HG02885 (cell line): ENCODE data around the gene CLEC10A.
"Not testable (repeated sequence)": the region's sequence is repeated elsewhere in the genome, so short reads cannot be mapped to it uniquely, and the experiment has no call there.

Experiments used
- ATAC-seq: cut with Tn5 transposase; IDR thresholded peaks from one replicate; pipeline ENCODE4 v1.9.1; 2021; ENCODE audit warnings: mild to moderate bottlenecking; ENCODE audit not compliant: unreplicated experiment, poor library complexity

The CLEC10A gene

DNA sequence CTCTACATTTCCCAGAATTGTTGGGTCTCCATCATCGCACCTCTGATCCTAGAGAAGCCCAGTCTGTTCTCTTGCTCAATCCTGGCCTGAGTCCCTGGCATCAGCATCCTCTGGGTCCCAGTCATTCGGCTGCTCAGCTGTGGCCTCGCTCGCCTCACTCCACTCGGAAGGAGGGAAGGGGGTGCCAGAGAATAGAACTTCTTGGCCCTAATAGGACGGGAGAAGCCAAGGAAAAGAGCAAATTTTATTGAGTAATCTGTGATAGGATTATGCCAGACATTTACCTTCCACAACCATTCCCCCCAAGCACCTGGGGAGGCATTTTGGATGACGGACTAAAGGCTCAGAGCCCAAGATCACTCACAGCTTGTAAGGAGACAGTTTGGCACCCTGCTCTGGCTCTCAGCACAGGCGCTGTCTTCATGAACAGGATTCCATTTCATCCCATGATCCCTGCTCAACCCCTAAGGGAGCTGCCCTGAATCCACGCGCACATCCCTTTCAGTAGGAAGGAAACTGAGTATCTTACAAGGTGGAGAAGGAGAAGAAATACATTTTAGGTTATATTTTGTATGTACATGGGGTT lies 498 bp upstream of the CLEC10A start:
- no peak for ATAC-seq

DNA sequence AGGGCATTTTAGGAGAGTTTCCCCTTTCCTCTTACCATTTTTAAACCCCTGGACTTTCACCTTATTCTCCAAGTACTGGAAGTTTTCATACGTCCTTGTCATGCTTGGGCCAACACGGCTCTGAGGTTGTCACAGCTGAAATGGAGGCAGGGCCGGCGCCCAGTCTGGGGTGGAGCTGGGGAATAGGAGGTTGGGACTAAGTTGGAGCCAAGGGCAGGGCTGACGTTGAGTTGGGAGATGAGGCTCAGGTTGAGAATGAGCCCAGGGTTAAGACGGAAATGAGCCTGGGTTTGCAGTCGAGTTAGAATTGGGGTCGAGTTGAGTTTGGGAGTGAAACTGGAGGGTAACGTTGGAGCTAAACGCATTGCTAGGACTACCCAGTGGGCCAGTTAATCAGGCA lies 1.3 kb downstream of the CLEC10A start:
- no peak for ATAC-seq

DNA sequence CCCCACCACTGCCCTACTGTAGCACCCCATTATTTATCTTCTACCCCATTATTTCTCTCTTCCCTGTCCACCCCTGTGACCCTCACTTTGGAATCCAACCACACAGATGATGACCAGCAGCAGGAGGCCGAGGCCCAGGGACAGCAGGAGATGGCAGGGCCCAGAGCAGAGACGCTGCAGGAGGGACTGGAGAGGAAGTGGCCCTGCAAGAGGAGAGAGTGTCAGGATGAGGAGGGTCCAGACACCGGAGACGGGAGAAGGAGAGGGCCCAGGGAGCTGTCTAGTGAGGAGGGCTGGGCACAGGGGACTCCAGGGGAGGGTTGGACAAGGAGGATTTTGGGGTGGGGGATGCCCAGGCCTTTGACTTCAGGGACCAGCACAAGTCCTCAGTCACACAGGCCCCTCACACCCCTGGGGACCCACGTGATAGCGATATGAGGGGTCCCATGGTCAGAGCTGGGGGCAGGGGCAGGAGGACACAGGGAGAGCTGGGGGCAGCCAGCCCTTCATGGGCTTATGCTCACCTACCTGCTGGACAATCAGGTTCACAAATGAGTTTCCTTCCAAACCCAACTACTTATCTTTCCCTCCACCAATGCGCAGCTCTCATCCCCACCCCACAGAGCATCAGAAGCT lies 2.0 kb downstream of the CLEC10A start:
- ATAC-seq, result no peak

DNA sequence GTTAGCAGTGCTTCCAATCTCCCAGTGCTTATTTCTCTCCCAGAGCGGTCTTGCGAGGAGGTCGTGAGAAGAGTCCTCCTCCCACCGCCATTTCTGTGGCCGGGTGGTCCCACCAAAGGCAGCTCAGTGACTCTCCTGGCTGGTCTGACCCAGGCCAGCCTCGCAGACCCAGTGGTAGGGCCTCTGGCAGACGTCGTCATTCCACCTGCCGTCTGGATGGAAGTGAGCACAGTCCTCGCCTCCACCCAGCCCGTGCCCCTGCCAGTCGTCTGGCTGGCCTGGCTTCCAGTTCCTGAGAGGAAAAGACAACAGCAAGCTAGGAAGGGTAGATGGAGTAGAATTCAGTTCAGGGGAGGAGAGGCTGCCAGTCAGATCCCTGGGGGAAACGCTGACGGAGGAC lies 5.1 kb downstream of the CLEC10A start:
- no peak for ATAC-seq

DNA sequence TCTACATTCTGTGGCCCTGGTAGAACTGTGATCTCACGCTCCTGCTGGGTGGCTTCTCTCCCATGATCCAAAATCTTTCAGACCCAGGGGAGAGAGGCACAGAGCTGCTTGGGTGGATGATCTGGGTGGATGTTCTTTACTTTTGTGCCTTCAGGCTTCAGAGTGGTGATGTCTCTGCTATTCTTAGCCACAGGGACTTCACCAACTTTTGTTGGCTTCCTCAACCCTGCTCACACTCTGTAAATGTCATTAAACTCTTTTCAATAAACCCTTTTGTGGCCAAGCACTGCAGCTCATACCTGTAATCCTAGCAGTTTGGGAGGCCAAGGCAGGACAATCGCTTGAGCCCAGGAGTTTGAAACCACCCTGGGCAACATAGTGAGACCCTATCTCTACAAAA lies 7.6 kb downstream of the CLEC10A start:
- ATAC-seq, result no peak

DNA sequence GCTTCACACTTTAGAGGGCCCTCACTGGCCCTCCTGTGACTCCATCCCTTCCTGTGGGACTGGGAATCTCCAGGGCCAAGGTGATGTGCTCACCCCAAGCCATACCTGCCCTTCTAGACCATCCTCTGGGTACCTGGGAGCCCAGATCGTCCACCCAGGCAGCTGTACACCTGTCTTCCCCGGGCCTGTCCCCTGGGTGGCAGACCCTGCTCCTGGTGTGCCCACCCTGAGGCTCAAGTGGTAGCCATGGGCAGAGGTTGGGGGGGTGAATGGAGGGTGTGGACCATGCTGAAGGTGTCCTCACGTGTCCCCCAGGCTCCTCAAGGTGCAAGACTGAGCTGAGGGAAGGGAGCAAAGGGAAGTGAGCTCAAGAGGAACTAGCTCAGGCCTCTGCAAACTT lies 9.3 kb downstream of the CLEC10A start:
- ATAC-seq, result no peak

DNA sequence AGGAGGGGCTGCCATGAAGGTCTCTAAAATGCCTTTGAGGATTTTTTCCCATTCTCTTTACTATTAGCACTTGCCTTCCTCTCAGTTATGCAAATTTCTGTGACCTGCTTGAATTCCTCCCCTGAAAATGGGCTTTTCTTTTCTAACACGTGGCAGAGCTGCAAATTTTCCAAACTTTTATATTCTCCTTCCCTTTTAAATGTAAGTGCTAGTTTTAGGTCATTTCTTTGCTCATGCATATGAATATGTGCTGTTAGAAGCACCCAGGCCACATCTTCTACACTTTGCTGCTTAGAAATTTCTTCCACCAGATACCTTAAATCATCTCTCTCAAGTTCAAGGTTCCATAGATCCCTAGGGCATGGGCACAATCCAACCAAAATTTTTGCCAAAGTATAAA lies 11.8 kb downstream of the CLEC10A start:
- ATAC-seq, result no peak

DNA sequence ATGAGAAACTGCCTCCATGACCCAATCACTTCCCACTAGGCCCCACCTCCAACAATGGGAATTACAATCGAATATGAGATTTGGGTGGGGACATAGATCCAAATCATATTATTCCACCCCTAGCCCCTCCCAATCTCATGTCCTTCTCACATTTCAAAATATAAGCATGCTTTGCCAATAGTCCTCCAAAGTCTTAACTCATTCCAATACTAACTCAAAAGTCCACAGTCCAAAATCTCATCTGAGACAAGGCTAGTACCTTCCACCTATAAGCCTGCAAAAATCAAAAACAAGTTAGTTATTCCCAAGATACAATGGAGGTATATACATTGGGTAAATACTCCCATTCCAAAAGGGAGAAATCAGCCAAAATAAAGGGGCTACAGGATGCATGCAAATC lies 12.9 kb downstream of the CLEC10A start:
- no peak for ATAC-seq

DNA sequence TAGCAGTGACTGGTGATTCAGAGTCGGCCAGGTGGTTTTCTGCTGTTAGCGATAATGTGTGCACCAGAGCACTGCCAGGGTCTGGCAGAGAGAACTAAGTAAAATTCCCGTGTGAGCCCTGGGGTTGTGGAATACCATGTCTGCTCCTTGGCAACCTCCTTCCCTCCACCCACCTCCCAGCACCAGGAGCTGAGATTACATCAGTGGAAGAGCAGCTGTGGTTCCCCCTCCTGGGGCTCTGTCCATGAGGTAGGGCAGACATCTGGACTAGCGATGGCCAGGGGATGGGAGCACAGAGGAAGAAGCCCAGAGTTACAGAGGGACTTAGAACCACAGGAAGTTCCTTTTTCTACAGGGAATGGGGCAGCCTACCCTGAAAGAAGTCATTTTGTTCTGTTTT lies 15.8 kb downstream of the CLEC10A start:
- no peak for ATAC-seq

DNA sequence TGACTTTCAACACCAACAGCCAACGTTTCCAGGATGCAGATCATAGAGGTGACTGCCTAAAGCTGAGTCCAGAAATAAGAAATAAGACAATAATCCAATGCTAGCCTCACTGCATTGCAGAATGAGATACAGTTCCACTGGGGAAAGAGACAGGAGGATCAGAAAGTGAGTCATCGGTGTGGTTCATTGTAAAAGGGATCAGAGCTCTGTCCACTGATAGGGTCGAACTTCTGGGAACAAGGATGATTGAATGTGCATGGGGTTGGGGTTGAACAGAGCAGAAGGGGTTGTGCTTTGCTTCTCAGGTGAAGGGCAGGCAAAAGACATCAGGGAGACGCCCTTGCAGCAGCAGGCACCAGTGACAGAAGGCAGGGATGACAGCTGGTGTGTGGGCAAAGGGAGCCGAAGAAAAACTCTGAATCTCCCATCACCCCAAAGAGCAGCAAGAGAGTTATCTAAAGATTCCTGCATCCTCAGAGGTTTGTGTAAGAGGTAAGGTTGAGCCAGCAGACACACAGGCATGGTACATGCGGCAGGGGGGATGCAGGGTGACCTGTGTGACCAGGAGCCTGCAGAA lies 16.4 kb downstream of the CLEC10A start:
- no peak for ATAC-seq

DNA sequence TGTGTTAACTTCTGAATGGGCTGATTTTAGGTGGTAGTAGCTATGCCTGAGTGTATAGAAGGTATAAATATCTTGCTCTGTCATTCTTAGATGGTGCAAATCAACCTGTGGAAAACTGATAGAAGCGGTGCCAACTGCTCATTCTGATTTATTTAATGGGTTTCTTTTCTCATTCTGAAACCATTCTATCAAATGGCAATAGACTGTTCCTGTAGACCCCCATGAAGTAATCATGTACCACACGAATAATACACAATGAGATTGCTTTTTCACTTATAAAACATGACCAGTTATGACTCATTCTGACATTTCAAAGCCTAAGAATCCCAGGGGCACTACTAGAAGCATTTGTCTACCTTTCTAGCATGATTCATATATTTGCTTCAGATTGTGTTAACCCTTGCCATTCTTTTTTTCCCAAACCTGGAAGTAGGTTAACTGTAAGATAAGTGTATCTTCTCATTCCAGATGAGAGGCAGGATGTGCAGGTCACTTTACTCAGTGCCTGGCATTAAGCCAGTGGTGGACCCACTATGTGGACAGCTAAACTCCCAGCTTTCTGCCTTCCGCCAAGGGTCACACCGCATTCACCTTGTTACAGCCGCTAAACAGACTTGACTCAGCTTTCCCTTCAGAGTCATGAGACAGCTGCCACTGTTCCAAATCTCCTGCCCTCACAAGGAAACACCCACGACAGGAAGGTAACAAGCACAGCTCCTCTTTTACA lies 19.7 kb downstream of the CLEC10A start:
- ATAC-seq, result no peak

DNA sequence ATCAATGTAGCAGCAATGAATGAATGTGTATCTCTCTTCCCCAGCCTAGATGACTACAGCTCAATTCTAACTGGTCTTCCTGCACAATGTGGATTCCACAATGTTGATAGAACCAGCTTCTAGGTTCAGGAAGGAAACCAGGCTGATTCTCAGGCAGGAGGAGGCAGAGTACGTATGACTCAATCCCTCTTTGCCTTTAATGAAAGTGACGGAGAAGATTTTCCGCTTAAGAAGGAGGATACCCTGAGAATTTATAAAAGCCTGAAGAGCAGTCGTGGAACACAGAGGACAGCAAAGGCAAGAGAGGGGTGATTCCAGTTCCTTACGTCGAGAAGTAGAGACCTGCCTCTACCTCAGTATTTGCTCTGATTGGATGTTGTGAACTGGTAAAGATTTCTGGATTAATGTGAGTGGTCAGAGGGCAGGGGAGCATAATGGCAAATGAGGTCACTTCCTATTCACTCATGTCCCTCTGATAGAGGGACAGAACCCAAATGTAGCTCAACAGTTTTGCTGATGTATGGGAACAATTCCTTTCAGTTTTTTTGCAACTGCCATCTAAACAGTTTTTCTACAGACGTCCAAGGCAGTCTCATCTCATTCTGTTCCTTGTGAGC lies 21.1 kb downstream of the CLEC10A start:
- no peak for ATAC-seq

DNA sequence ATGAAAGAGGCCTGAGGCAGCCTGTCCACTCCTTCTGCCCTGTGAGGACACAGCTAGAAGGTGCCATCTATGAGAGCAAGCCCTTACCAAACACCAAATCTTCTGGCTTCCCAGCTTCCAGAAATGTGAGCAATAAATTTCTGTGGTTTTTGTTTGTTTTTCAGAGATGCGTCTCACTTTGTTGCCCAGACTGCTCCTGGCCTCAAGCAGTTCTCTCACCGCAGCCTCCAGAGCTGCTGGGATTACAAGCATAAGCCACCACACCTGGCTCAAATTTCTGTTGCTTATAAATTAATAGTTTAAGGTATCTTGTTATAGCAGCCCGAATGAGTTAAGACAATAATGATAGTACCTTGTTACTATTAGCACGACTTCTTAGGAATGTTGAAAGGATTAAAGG lies 23.7 kb downstream of the CLEC10A start:
- no peak for ATAC-seq

DNA sequence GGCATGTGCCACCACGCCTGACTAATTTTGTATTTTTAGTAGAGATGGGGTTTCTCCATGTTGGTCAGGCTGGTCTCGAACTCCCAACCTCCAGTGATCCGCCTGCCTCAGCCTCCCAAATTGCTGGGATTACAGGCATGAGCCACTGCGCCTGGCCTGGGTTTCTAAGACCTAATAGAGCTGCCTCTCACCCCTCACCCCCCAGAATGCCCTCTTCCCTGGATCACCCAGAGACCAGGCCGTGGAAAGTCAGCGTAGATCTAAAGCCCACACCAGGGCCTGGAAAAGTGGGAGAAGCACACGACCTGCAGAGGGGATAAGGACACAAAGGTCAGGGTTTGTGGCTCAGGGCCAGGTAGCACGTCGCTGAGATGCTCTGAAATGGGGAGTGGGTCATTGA lies 29.5 kb downstream of the CLEC10A start:
- ATAC-seq, result not testable (repeated sequence)

DNA sequence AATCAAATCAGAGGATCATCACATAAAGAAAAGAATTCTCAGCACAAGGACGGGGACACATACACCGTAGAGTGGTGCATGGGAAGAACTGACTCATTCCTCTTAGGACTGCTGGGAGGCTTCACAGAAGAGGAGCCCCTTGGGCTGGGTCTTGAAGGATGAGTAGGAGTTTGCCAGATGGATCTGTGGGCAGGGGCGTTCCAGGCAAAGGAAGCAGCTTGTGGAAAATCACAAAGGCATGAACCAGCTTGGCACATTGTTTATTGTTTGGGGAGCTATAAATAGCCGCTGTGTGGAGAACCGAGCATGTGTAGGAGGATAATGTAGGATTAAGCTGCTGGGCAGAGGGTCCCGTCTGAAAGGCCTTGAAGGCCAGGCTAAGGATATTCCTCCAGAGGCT lies 31.1 kb downstream of the CLEC10A start:
- no peak for ATAC-seq

DNA sequence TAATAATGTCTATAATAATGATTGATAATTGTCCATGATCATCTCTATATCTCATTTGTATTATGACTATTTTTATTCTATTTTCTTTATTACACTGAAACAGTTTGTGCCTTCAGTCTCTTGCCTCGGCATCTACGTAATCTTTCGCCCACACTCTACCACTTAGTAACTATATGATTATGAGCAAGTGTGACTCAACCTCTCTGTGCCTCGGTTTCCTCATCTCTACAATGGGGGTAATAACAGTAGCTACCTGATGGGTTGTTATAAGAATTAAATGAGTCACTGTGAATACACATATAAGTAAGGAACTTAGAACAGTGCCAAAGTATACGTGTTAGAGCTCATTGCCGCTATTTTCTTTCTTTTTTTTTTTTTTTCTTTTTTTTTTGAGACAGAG lies 32.5 kb downstream of the CLEC10A start:
- no peak for ATAC-seq

DNA sequence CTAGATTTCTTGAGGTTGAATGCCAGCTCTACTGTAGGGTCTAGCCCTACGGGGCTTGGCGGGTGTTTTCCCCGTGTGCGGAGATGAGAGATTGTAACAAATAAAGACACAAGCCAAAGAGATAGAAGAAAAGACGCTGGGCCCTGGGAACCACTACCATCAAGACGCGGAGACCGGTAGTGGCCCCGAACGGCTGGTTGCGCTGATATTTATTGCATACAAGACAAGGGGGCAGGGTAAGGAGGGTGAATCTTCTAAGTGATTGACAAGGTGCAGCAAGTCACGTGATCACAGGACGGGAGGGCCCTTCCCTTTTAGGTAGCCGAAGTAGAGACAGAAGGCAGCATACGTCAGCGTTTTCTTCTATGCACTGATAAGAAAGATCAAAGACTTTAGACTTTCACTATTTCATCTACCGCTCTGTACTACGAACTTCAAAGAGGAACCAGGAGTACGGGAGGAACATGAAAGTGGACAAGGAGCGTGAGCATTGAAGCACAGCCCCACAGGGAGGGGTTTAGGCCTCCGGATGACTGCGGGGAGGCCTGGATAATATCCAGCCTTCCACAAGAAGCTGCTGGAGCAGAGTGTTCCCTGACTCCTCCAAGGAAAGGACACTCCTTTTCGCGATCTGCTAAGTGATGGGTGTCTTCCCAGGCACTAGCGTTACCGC lies 33.2 kb downstream of the CLEC10A start:
- not testable (repeated sequence) for ATAC-seq

DNA sequence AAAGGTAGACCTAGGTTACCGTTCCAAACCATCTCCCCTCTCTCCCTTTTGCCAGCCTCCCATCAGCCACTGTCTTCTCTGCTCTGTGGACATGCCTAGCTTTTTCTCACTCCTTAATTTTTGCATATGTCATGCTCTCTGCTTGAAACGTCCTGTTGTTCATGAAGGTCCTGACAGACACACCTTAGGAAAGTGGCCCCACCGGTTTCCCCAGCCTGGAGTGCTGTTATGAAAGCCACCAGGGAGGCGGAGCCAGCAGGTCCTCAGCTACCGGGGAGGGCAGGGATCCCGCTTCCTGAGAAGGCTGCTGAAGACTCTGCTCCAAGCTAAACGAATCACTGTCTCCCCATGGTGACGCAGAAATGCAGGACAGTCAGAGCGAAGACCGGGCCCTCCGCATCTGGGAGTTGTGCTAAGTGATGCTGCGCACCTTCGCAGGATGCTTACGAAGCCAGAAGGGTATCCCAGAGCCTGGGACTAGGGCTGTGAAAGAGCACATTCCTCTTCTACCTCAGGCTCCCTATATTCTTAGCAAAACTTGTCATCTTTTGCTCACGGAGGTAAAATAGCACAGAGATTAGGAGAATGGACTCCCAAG lies 33.8 kb downstream of the CLEC10A start:
- no peak for ATAC-seq

DNA sequence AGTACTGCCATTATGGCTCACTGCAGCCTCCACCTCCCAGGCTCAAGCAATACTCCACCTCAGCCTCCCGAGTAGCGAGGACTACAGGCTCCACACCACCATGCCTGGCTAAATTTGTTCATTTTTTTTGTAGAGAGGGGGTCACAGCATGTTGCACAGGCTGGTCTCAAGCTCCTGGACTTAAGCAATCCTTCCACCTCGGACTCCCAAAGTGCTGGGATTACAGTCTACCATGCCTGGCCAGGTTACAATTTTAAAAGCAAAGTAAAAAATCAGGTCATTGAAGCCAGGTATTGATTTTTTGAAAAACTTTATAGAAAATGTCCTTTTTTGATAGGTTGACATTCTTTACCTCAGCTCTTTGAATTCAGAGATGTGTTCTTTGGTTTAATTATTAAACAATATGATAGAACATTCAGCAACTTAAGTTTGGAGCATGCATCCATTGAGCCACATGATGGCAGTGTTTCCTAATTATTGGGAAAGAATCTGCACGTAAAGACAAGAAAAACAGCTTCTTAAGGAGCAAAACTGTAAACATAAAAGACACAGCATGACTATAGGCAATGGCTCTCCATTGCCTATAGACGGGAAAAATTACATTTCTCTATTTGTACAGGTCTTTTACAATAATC lies 34.4 kb downstream of the CLEC10A start:
- ATAC-seq, result no peak
